Neural progenitor cell (in vitro differentiated cells): ENCODE measurements around the gene FRY.

Experiments
- CTCF ChIP-seq: fragments of 200-600 bp; sonication (generic); IDR thresholded peaks from 2 replicates; pipeline ENCODE4 v1.5.1; 2017; ENCODE audit warnings: antibody characterized with exemption, mild to moderate bottlenecking
- EZH2 ChIP-seq: fragments of 200-600 bp; sonication (generic); IDR thresholded peaks from 2 replicates; pipeline ENCODE4 v1.6.1; 2017; ENCODE audit warnings: antibody characterized with exemption, mild to moderate bottlenecking, moderate library complexity

GRCh38 chr13:32060401-32060878 lies 28.9 kb downstream of the FRY start:
- TF ChIP-seq EZH2 (no peak), CTCF (no peak)
